HepG2 (cell line): ENCODE measurements around the gene USP32. TPM values are rescaled to one million over a fixed set of nuclear protein-coding genes. Genes with fewer than 3 reads are reported as not detected.

Experiments used
- CREM ChIP-seq, 2 experiments: sonication (generic) in 1 of 2; formaldehyde crosslinking in 1 of 2; IDR thresholded peaks; 2 replicates each; pipeline versions ENCODE4 v1.4.0 to v1.6.1; 2016 to 2020; ENCODE audit warnings: antibody characterized with exemption in 1 of 2, mild to moderate bottlenecking in 1 of 2, missing genetic modification reagents in 1 of 2
- DMAP1 ChIP-seq: IDR thresholded peaks from 2 replicates; pipeline ENCODE4 v1.6.1; 2016
- FIP1L1 ChIP-seq: fragments of 200-400 bp; formaldehyde crosslinking; IDR thresholded peaks from 2 replicates; pipeline ENCODE4 v1.6.1; 2018; ENCODE audit warnings: low read depth, mild to moderate bottlenecking, low read length, moderate library complexity, borderline replicate concordance; ENCODE audit not compliant: insufficient read depth
- HMG20A ChIP-seq: IDR thresholded peaks from 2 replicates; pipeline ENCODE4 v1.6.1; 2016; ENCODE audit warnings: borderline replicate concordance
- HNF4A ChIP-seq: sonication (generic); formaldehyde crosslinking; IDR thresholded peaks from 2 replicates; pipeline ENCODE4 v1.4.0; 2020; ENCODE audit warnings: missing genetic modification reagents
- KLF13 ChIP-seq: sonication (generic); formaldehyde crosslinking; IDR thresholded peaks from 2 replicates; pipeline ENCODE4 v1.4.0; 2020; ENCODE audit warnings: mild to moderate bottlenecking, missing genetic modification reagents
- MAFF ChIP-seq: IDR thresholded peaks from 2 replicates; pipeline ENCODE4 v1.6.1; 2011; ENCODE audit warnings: low read depth, low read length, improper control_type of control experiment
- MZF1 ChIP-seq: sonication (generic); formaldehyde crosslinking; IDR thresholded peaks from 2 replicates; pipeline ENCODE4 v1.8.1; 2023; ENCODE audit warnings: mild to moderate bottlenecking, missing genetic modification reagents, borderline replicate concordance
- NR2F2 ChIP-seq: IDR thresholded peaks from 2 replicates; pipeline ENCODE4 v1.6.1; 2012; ENCODE audit warnings: low read depth, inconsistent platforms, borderline replicate concordance
- RXRB ChIP-seq: IDR thresholded peaks from 2 replicates; pipeline ENCODE4 v1.6.1; 2016; ENCODE audit warnings: borderline replicate concordance, missing genetic modification reagents, missing compliant biosample characterization
- SPEN ChIP-seq: sonication (generic); formaldehyde crosslinking; IDR thresholded peaks from 2 replicates; pipeline ENCODE4 v1.5.1; 2020; ENCODE audit warnings: low read depth, mild to moderate bottlenecking, missing genetic modification reagents
- TCF7 ChIP-seq: sonication (generic); IDR thresholded peaks from 2 replicates; pipeline ENCODE4 v1.6.1; 2016; ENCODE audit warnings: antibody characterized with exemption, low read depth
- WIZ ChIP-seq: sonication (generic); formaldehyde crosslinking; IDR thresholded peaks from 2 replicates; pipeline ENCODE4 v1.5.1; 2020; ENCODE audit warnings: mild to moderate bottlenecking, missing genetic modification reagents
- ZEB1 ChIP-seq: IDR thresholded peaks from 2 replicates; pipeline ENCODE4 v1.6.1; 2012; ENCODE audit warnings: mild to moderate bottlenecking, low read depth, inconsistent platforms; ENCODE audit not compliant: insufficient replicate concordance
- ZNF260 ChIP-seq: sonication (generic); formaldehyde crosslinking; IDR thresholded peaks from 2 replicates; pipeline ENCODE4 v1.4.0; 2020; ENCODE audit warnings: missing genetic modification reagents, low read depth, mild to moderate bottlenecking, borderline replicate concordance
- ZNF264 ChIP-seq: sonication (generic); formaldehyde crosslinking; IDR thresholded peaks from 2 replicates; pipeline ENCODE4 v1.4.0; 2020; ENCODE audit warnings: missing genetic modification reagents
- ZNF644 ChIP-seq: IDR thresholded peaks from 2 replicates; pipeline ENCODE4 v1.6.1; 2016; ENCODE audit warnings: low read depth
- ZNF670 ChIP-seq: sonication (generic); formaldehyde crosslinking; IDR thresholded peaks from 2 replicates; pipeline ENCODE4 v1.8.0; 2022; ENCODE audit warnings: mild to moderate bottlenecking, missing genetic modification reagents, borderline replicate concordance
- ZNF672 ChIP-seq: sonication (generic); formaldehyde crosslinking; IDR thresholded peaks from 2 replicates; pipeline ENCODE4 v1.8.1; 2022; ENCODE audit warnings: missing genetic modification reagents
- polyA plus RNA-seq, 8 experiments: library from polyadenylated mRNA; depleted of rRNA in 3 of 8; stranded (reverse) in 7 of 8; unstranded in 1 of 8; fragments of >200 nt; fragmentation: Illumina TruSeq in 4 of 8; extraction: Trizol in 4 of 8; gene quantifications; 2 replicates each; pipeline versions ENCODE4 v1.2.1 to v1.2.3, GENCODE V29; 2011 to 2016; ENCODE audit warnings: low read depth in 4 of 8, missing spikeins in 1 of 8, mixed read lengths in 1 of 8; ENCODE audit not compliant: insufficient read depth in 1 of 8
- total RNA-seq, 5 experiments: library from RNA; depleted of rRNA; stranded (reverse); fragments of >200 nt; fragmentation: Illumina TruSeq; extraction: Trizol; gene quantifications; 2 replicates each; pipeline ENCODE4 v1.2.3, GENCODE V29; 2016; ENCODE audit warnings: low read depth in 1 of 5
- TF ChIP-seq, protein P1 (sequence below): sonication (generic); formaldehyde crosslinking; IDR thresholded peaks from 2 replicates; pipeline ENCODE4 v1.5.0; 2020; ENCODE audit warnings: missing genetic modification reagents
- TF ChIP-seq, protein P2 (sequence below): IDR thresholded peaks from 2 replicates; pipeline ENCODE4 v1.6.1; 2012; ENCODE audit warnings: low read depth, low read length, improper control_type of control experiment
- TF ChIP-seq, protein P3 (sequence below): IDR thresholded peaks from 2 replicates; pipeline ENCODE4 v1.6.1; 2012; ENCODE audit warnings: low read length, improper control_type of control experiment
- TF ChIP-seq, protein P4 (sequence below): sonication (generic); formaldehyde crosslinking; IDR thresholded peaks from 2 replicates; pipeline ENCODE4 v1.8.1; 2023; ENCODE audit warnings: mild to moderate bottlenecking, moderate library complexity, missing genetic modification reagents

The USP32 gene
- total and polyA plus RNA-seq, 2 of the 13 experiments (the other 11 are each of a cell fraction or from before 2014, with no cell fraction given) = 24.9 to 39.9 TPM

DNA sequence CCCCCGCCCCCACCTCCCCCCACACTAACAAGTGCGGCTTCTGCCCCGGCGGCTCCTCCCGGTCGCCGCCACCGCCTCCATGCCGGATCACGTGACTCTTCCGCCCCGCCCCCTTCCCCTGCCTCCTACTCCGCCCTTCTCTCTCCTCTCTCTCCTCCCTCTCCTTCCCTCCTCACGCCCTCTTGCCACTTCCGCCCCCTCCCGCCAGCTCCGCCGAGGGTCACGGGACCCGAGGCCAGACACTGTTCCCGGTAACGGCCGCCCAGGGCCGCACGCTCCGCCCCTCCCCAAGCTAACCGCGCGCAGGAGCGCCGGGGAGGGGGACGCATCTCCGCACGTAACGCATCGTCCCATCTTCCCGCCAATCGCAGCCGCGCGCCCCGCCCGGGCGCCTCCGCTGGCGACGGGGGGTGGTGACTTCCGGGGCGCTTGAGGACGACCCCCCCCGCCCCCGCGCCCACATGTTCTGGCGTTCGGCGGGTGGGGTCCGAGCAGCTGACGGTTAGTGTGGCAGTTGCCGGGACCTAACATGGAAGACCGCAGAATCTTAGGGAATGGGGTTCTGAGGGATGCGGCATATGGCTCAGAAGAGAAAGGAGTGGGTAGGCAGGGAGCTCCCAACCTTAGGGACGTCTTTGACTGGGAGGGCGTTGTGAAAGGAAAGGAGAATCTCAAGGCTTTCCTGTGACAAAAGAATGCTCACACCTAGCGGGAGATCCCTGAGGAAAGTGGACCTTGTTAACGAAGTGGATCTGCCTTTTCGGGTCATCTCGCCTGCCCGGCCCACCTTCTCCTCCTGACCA, at the start of gene USP32 (continued):
- TF ChIP-seq, protein P1, sequence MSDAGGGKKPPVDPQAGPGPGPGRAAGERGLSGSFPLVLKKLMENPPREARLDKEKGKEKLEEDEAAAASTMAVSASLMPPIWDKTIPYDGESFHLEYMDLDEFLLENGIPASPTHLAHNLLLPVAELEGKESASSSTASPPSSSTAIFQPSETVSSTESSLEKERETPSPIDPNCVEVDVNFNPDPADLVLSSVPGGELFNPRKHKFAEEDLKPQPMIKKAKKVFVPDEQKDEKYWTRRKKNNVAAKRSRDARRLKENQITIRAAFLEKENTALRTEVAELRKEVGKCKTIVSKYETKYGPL = 0 out of 2 replicates have a peak, but pooled peaks have one; percentile 24
- TF ChIP-seq DMAP1 (peak; percentile 99), ZNF672 (peak; percentile 83; the same call in 1 of the 2 replicates), ZEB1 (peak; percentile 44), KLF13 (CRISPR knock-in tag) (peak; percentile 79; the same call in 1 of the 2 replicates), HMG20A (CRISPR knock-in tag) (peak; percentile 11; the same call in 1 of the 2 replicates), CREM (IDR thresholded peaks at IDR 0.05) (peak; percentile 12; the same call in 1 of the 2 replicates), CREM (CRISPR knock-in tag; IDR thresholded peaks at IDR 0.05) (no peak; the same call in 1 of the 2 replicates), ZNF670 (CRISPR knock-in tag) (peak; percentile 93; the same call in 1 of the 2 replicates), SPEN (CRISPR knock-in tag) (peak; percentile 95), ZNF644 (CRISPR knock-in tag) (peak; percentile 1; the same call in 1 of the 2 replicates), RXRB (CRISPR knock-in tag) (peak; percentile 99), HNF4A (CRISPR knock-in tag) (peak; percentile 33; the same call in 1 of the 2 replicates), ZNF260 (CRISPR knock-in tag) (no peak), NR2F2 (peak; percentile 56; the same call in 1 of the 2 replicates), ZNF264 (peak; percentile 28; the same call in 1 of the 2 replicates), WIZ (peak; percentile 65; the same call in 1 of the 2 replicates), MZF1 (CRISPR knock-in tag) (no peak), MAFF (no peak), FIP1L1 (peak; percentile 79; the same call in 1 of the 2 replicates), TCF7 (no peak)
- TF ChIP-seq, protein P2, sequence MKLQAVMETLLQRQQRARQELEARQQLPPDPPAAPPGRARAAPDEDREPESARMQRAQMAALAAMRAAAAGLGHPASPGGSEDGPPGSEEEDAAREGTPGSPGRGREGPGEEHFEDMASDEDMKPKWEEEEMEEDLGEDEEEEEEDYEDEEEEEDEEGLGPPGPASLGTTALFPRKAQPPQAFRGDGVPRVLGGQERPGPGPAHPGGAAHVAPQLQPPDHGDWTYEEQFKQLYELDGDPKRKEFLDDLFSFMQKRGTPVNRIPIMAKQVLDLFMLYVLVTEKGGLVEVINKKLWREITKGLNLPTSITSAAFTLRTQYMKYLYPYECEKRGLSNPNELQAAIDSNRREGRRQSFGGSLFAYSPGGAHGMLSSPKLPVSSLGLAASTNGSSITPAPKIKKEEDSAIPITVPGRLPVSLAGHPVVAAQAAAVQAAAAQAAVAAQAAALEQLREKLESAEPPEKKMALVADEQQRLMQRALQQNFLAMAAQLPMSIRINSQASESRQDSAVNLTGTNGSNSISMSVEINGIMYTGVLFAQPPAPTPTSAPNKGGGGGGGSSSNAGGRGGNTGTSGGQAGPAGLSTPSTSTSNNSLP = peak; percentile 51; the same call in 1 of the 2 replicates
- TF ChIP-seq, protein P3, sequence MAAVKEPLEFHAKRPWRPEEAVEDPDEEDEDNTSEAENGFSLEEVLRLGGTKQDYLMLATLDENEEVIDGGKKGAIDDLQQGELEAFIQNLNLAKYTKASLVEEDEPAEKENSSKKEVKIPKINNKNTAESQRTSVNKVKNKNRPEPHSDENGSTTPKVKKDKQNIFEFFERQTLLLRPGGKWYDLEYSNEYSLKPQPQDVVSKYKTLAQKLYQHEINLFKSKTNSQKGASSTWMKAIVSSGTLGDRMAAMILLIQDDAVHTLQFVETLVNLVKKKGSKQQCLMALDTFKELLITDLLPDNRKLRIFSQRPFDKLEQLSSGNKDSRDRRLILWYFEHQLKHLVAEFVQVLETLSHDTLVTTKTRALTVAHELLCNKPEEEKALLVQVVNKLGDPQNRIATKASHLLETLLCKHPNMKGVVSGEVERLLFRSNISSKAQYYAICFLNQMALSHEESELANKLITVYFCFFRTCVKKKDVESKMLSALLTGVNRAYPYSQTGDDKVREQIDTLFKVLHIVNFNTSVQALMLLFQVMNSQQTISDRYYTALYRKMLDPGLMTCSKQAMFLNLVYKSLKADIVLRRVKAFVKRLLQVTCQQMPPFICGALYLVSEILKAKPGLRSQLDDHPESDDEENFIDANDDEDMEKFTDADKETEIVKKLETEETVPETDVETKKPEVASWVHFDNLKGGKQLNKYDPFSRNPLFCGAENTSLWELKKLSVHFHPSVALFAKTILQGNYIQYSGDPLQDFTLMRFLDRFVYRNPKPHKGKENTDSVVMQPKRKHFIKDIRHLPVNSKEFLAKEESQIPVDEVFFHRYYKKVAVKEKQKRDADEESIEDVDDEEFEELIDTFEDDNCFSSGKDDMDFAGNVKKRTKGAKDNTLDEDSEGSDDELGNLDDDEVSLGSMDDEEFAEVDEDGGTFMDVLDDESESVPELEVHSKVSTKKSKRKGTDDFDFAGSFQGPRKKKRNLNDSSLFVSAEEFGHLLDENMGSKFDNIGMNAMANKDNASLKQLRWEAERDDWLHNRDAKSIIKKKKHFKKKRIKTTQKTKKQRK = no peak
- TF ChIP-seq, protein P4, sequence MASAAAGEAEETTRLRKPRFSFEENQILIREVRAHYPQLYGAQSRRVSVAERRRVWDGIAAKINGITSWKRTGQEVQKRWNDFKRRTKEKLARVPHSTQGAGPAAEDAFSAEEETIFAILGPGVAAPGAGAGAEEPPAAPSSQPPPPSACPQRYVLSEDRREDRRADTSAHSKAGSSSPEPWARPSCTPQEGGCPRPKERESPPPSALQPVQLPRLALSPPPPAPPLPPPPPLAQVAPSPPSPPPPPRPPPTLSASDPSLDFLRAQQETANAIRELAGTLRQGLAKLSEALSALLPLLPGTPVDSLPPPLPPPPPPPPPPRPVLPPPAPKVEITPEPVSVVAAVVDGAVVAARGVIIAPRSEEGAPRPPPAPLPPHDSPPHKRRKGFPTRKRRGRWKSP (CRISPR knock-in tag) = peak; percentile 92; the same call in 1 of the 2 replicates
